Adrenal gland (tissue), 12 donors: ENCODE data around the gene FOXO1. TPM values are rescaled to one million over a fixed set of nuclear protein-coding genes. Genes with fewer than 3 reads are reported as not detected.

Experiments used
- DNase-seq, 7 donors: peaks; one replicate each; pipeline ENCODE4 v3.0.0-alpha.2; 2019 to 2020
- H3K27ac ChIP-seq, 5 donors: fragments of 200-600 bp; sonication (generic) in 4 of 5; 1 replicate in 3 of 5; 2 replicates in 2 of 5; pipeline versions ENCODE4 v1.5.1 to v1.8.0; 2016 to 2020; ENCODE audit warnings: mild to moderate bottlenecking in 1 of 5
- H3K27me3 ChIP-seq: fragments of 200-600 bp; 2 replicates; pipeline ENCODE4 v1.8.0; 2021
- H3K36me3 ChIP-seq, 2 donors: fragments of 200-600 bp; replicated peaks in 1 of 2; 1 replicate in 1 of 2; 2 replicates in 1 of 2; pipeline versions ENCODE4 v1.5.1 to v1.8.0; 2018 to 2022
- H3K4me1 ChIP-seq, 2 donors: fragments of 200-600 bp; replicated peaks in 1 of 2; 1 replicate in 1 of 2; 2 replicates in 1 of 2; pipeline versions ENCODE4 v1.5.1 to v1.8.0; 2018 to 2021
- H3K4me3 ChIP-seq, 4 donors: fragments of 200-600 bp; sonication (generic) in 3 of 4; one replicate each; pipeline ENCODE4 v1.5.1; 2016 to 2018
- H3K9me3 ChIP-seq, 3 donors: fragments of 200-600 bp; sonication (generic) in 1 of 3; replicated peaks in 1 of 3; 1 replicate in 2 of 3; 2 replicates in 1 of 3; pipeline versions ENCODE4 v1.5.1 to v1.8.0; 2016 to 2021
- POLR2A ChIP-seq, 2 donors: fragments of 450-650 bp; IDR thresholded peaks; one replicate each; pipeline ENCODE4 v1.6.1; 2017; ENCODE audit warnings: antibody characterized with exemption in 2 of 2, mild to moderate bottlenecking in 2 of 2, moderate library complexity in 1 of 2
- WGBS, 4 donors: extraction: QIAGEN DNeasy Blood & Tissue Kit in 2 of 4; methylation state at CpG; one replicate each; pipeline versions ENCODE4 v1.1.5 to v1.1.7; 2013 to 2017; 5-methylcytosine and 5-hydroxymethylcytosine counted together
- intact Hi-C, 2 donors: fragments of 100-400 bp; cut with DNase I; formaldehyde crosslinking; loops; one replicate each; pipeline versions ENCODE4 v1.14.1 to v1.15.0; 2022 to 2023
- polyA plus RNA-seq, 3 donors: library from polyadenylated mRNA; stranded (reverse); fragments of 200-250 nt in 2 of 3; fragments of 350-450 nt in 1 of 3; fragmentation: Illumina TruSeq in 1 of 3; extraction: RNeasy Lipid Tissue Mini Kit (QIAGEN cat#74804) in 1 of 3; gene quantifications; one replicate each; pipeline ENCODE4 v1.2.3, GENCODE V29; 2013 to 2014
- total RNA-seq, 9 donors: library from RNA; depleted of rRNA in 4 of 9; stranded (reverse); fragments of >200 nt in 4 of 9; fragments of 120-200 nt in 1 of 9; fragmentation: NEBNext Ultra II Directional in 1 of 9; extraction: Animal tissue kit (Norgen Biotek cat#: 25700) in 1 of 9; gene quantifications; one replicate each; pipeline versions ENCODE4 v1.1.0 to v1.2.4, GENCODE V29; 2013 to 2023
- TF ChIP-seq, protein P1 (sequence below), 6 experiments: fragments of 450-650 bp in 4 of 6; fragments of 200-600 bp in 2 of 6; sonication (generic) in 1 of 6; IDR thresholded peaks; 1 replicate in 5 of 6; 2 replicates in 1 of 6; pipeline versions ENCODE4 v1.5.1 to v1.8.0; 2016 to 2021; ENCODE audit warnings: antibody characterized with exemption in 6 of 6, mild to moderate bottlenecking in 2 of 6, moderate library complexity in 1 of 6
- donor health status: healthy with polysubstance abuse.
- donor health status: Bipolar disorder and iron deficiency.
- donor health status: DM: yes; HTN: yes; CAD: no.
- donor health status: DM: no; HTN: no; CAD: no.
- donor health status: DM: no; HTN: no; CAD: no.
- donor health status: DM: yes; HTN: yes; CAD: no.

Gene FOXO1
- total and polyA plus RNA-seq, 12 donors, result 4.3 to 35.4 (median 21.5) TPM

DNA sequence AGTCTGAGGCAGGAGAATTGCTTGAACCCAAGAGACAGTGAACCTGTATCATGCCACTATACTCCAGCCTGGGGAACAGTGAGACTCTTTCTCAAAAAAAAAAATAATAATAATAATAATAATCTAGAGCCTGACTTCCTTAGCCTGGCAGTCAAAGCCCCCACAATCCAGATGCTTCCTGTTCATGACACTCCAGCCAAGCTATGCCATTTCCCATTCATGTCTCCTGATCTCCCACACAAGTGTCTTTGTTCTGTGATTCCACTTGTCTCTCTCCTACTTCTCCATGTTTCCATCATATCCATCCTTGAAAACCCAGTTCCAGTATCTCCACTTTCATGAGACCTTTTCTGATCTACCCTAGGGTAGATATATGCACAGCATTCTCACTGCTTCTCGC lies 150.7 kb downstream of the FOXO1 start:
- DNase-seq, result no peak
- Histone ChIP-seq H3K9me3 (no peaks in the 10 kb centered on the region), H3K27ac (no peak overlapping the region), H3K4me3 (no peak overlapping the region), H3K36me3 (no peaks in the 10 kb centered on the region), H3K4me1 (peaks cover 0 to 3% of the 10 kb centered on the region in 2 donors), H3K27me3 (no peaks in the 10 kb centered on the region)
- intact Hi-C loops, result no loop called here
- TF ChIP-seq POLR2A (IDR thresholded peaks at IDR 0.05), result no peak
- TF ChIP-seq, protein P1, sequence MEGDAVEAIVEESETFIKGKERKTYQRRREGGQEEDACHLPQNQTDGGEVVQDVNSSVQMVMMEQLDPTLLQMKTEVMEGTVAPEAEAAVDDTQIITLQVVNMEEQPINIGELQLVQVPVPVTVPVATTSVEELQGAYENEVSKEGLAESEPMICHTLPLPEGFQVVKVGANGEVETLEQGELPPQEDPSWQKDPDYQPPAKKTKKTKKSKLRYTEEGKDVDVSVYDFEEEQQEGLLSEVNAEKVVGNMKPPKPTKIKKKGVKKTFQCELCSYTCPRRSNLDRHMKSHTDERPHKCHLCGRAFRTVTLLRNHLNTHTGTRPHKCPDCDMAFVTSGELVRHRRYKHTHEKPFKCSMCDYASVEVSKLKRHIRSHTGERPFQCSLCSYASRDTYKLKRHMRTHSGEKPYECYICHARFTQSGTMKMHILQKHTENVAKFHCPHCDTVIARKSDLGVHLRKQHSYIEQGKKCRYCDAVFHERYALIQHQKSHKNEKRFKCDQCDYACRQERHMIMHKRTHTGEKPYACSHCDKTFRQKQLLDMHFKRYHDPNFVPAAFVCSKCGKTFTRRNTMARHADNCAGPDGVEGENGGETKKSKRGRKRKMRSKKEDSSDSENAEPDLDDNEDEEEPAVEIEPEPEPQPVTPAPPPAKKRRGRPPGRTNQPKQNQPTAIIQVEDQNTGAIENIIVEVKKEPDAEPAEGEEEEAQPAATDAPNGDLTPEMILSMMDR (IDR thresholded peaks at IDR 0.05), result no peak
- 97 to 100% (median 100%) methylated on average over 1 of the region's 1 CpG for WGBS, 4 donors

DNA sequence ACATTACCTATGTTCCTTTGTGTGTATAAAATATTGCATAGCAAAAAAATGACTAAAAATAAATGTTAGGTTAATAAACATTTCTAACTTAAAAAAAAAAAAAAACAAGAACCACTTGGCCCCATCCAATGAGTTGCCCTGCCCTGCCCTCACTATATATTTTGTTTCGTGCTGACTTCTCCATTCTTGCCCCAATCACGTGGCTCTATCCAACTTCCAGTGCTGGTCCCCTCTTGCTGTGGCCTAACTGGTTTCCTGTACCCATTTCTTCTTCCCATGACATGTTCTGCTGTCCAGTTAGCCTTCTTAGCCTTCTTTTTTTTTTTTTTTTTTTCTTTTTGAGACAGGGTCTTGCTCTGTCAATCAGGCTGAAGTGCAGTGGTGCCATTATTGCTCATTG lies 151.6 kb downstream of the FOXO1 start:
- Histone ChIP-seq H3K36me3 (no peaks in the 10 kb centered on the region), H3K9me3 (no peaks in the 10 kb centered on the region), H3K27me3 (no peaks in the 10 kb centered on the region), H3K4me3 (no peak overlapping the region), H3K27ac (no peak overlapping the region), H3K4me1 (peaks cover 0 to 2% of the 10 kb centered on the region in 2 donors)
- intact Hi-C loops, result no loop called here
- WGBS, 4 donors, result 69 to 85% (median 83%) methylated on average over 2 of the region's 2 CpGs
- no peak for DNase-seq
- TF ChIP-seq POLR2A (IDR thresholded peaks at IDR 0.05), result no peak
- TF ChIP-seq, protein P1 (IDR thresholded peaks at IDR 0.05), result no peak

DNA sequence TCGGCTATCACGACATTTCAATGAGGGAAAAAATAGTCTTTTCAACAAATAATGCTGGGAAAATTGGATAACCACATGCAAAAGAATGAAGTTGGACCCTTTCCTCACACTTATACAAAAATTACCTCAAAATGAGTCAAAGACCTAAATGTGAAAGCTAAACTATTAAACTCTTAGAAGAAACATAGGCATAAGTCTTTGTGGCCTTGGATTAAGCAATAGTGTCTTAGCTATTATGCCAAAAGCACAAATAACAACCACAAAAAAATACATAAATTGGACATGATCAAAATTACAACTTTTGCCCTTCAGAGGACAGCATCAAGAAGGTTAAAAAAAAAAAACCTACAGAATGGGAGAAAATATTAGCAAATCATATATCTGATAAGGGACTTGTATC lies 156.6 kb downstream of the FOXO1 start:
- DNase-seq, result no peak
- H3K4me3 ChIP-seq, result no peak overlapping the region
- 88 to 95% (median 92%) methylated on average over 2 of the region's 2 CpGs for WGBS, 4 donors
- no peak for TF ChIP-seq POLR2A (IDR thresholded peaks at IDR 0.05)
- intact Hi-C loops, result no loop called here
- H3K9me3 ChIP-seq, result no peaks in the 10 kb centered on the region
- no peak overlapping the region for H3K27ac ChIP-seq
- no peaks in the 10 kb centered on the region for H3K27me3 ChIP-seq
- no peaks in the 10 kb centered on the region for H3K4me1 ChIP-seq
- no peaks in the 10 kb centered on the region for H3K36me3 ChIP-seq

DNA sequence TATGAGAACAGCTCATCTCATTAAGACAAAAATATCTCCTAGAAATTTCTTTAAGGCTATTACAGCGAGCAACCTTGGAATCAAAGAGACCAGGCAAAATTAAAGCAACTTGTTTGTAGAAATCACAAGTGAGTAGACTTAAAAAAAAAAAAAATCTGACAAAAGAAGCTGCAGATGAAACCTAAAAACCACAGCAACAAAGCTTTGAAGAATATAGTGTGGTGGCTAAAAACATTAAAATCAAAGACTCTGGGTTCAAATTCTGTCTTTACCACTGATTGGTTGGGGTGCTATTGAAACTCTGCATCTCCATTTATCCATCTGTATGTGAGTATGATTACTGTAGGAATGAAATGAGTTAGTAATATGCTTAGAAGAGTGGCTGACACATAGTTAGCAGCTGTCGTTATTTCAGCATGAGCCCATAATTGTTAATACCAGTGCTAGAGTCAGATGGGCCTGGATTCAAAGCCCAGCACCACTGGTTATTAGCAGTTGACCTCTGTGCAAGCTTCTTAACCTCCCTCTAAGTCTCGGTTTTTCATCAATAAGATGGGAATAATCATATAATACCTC lies 157.6 kb downstream of the FOXO1 start:
- Histone ChIP-seq H3K27me3 (no peaks in the 10 kb centered on the region), H3K9me3 (no peaks in the 10 kb centered on the region), H3K27ac (no peak overlapping the region), H3K4me1 (no peaks in the 10 kb centered on the region), H3K36me3 (no peaks in the 10 kb centered on the region), H3K4me3 (no peak overlapping the region)
- no peak for DNase-seq
- intact Hi-C loops, result no loop called here
- WGBS, 4 donors, result 81 to 92% (median 86%) methylated on average over 3 of the region's 3 CpGs
- TF ChIP-seq POLR2A (IDR thresholded peaks at IDR 0.05), result no peak
- TF ChIP-seq, protein P1 (IDR thresholded peaks at IDR 0.05), result no peak

DNA sequence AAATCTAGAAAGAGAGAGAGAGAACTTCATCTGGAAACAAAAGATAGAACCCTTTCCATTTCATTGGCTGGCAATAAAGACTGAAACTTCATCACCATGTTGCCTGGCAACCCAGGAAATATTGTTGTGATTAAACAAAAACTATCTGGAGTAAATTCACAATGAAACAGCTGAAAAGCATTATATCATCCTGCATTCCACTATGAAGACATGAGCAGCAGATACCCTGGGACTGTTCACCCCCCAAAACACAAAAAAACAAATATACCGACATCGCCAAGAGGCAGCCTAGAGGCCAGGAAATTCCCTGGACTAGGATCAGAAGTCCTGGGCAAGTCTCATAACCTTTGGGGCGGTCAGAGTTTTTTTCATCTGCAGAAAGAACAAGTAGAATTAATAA lies 158.3 kb downstream of the FOXO1 start:
- DNase-seq, result no peak
- WGBS, 4 donors, result 55 to 88% (median 67%) methylated on average over 3 of the region's 3 CpGs
- no peak overlapping the region for H3K27ac ChIP-seq

More for the DNA sequence above, 158.3 kb downstream of the FOXO1 start:
- intact Hi-C loops, result no loop called here
- H3K27me3 ChIP-seq, result no peaks in the 10 kb centered on the region
- TF ChIP-seq, protein P1 (IDR thresholded peaks at IDR 0.05), result no peak
- no peak for TF ChIP-seq POLR2A (IDR thresholded peaks at IDR 0.05)
- no peaks in the 10 kb centered on the region for H3K36me3 ChIP-seq
- no peak overlapping the region for H3K4me3 ChIP-seq
- no peaks in the 10 kb centered on the region for H3K9me3 ChIP-seq
- H3K4me1 ChIP-seq, result no peaks in the 10 kb centered on the region
